MM.1S (cell line): ENCODE measurements around the gene DNASE1L2.

Experiments
- DNase-seq: peaks from one replicate; pipeline ENCODE4 v3.0.0-alpha.2; 2015
- H2AFZ ChIP-seq: fragments of 300-600 bp; sonication (generic); 2 replicates; pipeline ENCODE4 v1.6.0; 2016; ENCODE audit warnings: antibody characterized with exemption, low read length
- H3F3A ChIP-seq: fragments of 300-600 bp; sonication (generic); 2 replicates; pipeline ENCODE4 v1.6.1; 2016; ENCODE audit warnings: mild to moderate bottlenecking, antibody characterized with exemption, low read length, moderate library complexity, mixed read lengths; ENCODE audit not compliant: insufficient read depth
- H3K27ac ChIP-seq: fragments of 300-600 bp; sonication (generic); 2 replicates; pipeline ENCODE4 v1.5.1; 2016; ENCODE audit warnings: mild to moderate bottlenecking, low read length
- H3K27me3 ChIP-seq: fragments of 300-600 bp; sonication (generic); replicated peaks from 2 replicates; pipeline ENCODE4 v1.6.0; 2016; ENCODE audit warnings: low read length; ENCODE audit not compliant: insufficient read depth
- H3K36me3 ChIP-seq: fragments of 300-600 bp; sonication (generic); replicated peaks from 2 replicates; pipeline ENCODE4 v1.6.1; 2016; ENCODE audit warnings: mild to moderate bottlenecking, low read length, mixed read lengths; ENCODE audit not compliant: insufficient read depth
- H3K4me1 ChIP-seq: fragments of 300-600 bp; sonication (generic); 2 replicates; pipeline ENCODE4 v1.6.1; 2016; ENCODE audit warnings: low read length, mixed read lengths
- H3K4me2 ChIP-seq: fragments of 300-600 bp; sonication (generic); 2 replicates; pipeline ENCODE4 v1.6.0; 2016; ENCODE audit warnings: low read depth, low read length
- H3K4me3 ChIP-seq: fragments of 300-600 bp; sonication (generic); 2 replicates; pipeline ENCODE4 v1.5.1; 2016; ENCODE audit warnings: low read length, mixed read lengths
- H3K79me2 ChIP-seq: fragments of 300-600 bp; sonication (generic); 2 replicates; pipeline ENCODE4 v1.6.1; 2016; ENCODE audit warnings: mixed run types, low read length, mixed read lengths
- H3K9ac ChIP-seq: fragments of 300-600 bp; sonication (generic); 2 replicates; pipeline ENCODE4 v1.6.1; 2016; ENCODE audit warnings: low read length, mixed read lengths
- H3K9me2 ChIP-seq: fragments of 300-600 bp; sonication (generic); replicated peaks from 2 replicates; pipeline ENCODE4 v1.6.1; 2016; ENCODE audit warnings: mild to moderate bottlenecking, low read length, mixed read lengths; ENCODE audit not compliant: insufficient read depth
- H3K9me3 ChIP-seq: fragments of 300-600 bp; sonication (generic); replicated peaks from 2 replicates; pipeline ENCODE4 v1.6.1; 2016; ENCODE audit warnings: mild to moderate bottlenecking, low read length, mixed read lengths; ENCODE audit not compliant: insufficient read depth
- H4K20me1 ChIP-seq: fragments of 300-600 bp; sonication (generic); 2 replicates; pipeline ENCODE4 v1.6.1; 2016; ENCODE audit warnings: mild to moderate bottlenecking, low read length, moderate library complexity, mixed read lengths; ENCODE audit not compliant: insufficient read depth
- EZH2 ChIP-seq: fragments of 300-600 bp; sonication (generic); optimal IDR thresholded peaks from 2 replicates; pipeline ENCODE3; 2017; ENCODE audit warnings: low read depth, mild to moderate bottlenecking, antibody characterized with exemption, low read length, mixed read lengths
- EZH2phosphoT487 ChIP-seq: fragments of 300-600 bp; sonication (generic); IDR thresholded peaks from 2 replicates; pipeline ENCODE4 v1.6.1; 2018; ENCODE audit warnings: antibody characterized with exemption, low read length
- TF ChIP-seq, protein P1 (sequence below): fragments of 300-600 bp; sonication (generic); IDR thresholded peaks from 2 replicates; pipeline ENCODE4 v1.5.1; 2016; ENCODE audit warnings: antibody characterized with exemption, low read length, mixed read lengths

Gene DNASE1L2

GRCh38 chr16:2226918-2227317 is 9.3 kb upstream of the DNASE1L2 start:
- Histone ChIP-seq H3K4me1 (no peaks in the 10 kb centered on the region), H3K27ac (no peak overlapping the region), H3K9me2 (no peaks in the 10 kb centered on the region), H3F3A (0 out of 2 replicates have a peak, but pooled peaks cover 3% of the 10 kb centered on the region), H2AFZ (no peak overlapping the region), H3K9me3 (no peaks in the 10 kb centered on the region), H4K20me1 (no peaks in the 10 kb centered on the region), H3K79me2 (peaks cover 53% of the 10 kb centered on the region), H3K9ac (no peak overlapping the region), H3K36me3 (no peaks in the 10 kb centered on the region), H3K4me3 (no peak overlapping the region), H3K4me2 (no peak overlapping the region), H3K27me3 (no peaks in the 10 kb centered on the region)
- no peak for TF ChIP-seq EZH2
- TF ChIP-seq, protein P1, sequence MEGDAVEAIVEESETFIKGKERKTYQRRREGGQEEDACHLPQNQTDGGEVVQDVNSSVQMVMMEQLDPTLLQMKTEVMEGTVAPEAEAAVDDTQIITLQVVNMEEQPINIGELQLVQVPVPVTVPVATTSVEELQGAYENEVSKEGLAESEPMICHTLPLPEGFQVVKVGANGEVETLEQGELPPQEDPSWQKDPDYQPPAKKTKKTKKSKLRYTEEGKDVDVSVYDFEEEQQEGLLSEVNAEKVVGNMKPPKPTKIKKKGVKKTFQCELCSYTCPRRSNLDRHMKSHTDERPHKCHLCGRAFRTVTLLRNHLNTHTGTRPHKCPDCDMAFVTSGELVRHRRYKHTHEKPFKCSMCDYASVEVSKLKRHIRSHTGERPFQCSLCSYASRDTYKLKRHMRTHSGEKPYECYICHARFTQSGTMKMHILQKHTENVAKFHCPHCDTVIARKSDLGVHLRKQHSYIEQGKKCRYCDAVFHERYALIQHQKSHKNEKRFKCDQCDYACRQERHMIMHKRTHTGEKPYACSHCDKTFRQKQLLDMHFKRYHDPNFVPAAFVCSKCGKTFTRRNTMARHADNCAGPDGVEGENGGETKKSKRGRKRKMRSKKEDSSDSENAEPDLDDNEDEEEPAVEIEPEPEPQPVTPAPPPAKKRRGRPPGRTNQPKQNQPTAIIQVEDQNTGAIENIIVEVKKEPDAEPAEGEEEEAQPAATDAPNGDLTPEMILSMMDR: no peak
- no peak for TF ChIP-seq EZH2phosphoT487
- DNase-seq: no peak

- H4K20me1 ChIP-seq: no peaks in the 10 kb centered on the region
- no peak overlapping the region for H3K9ac ChIP-seq
- no peak overlapping the region for H2AFZ ChIP-seq
- no peak for DNase-seq
- no peaks in the 10 kb centered on the region for H3K36me3 ChIP-seq
- no peaks in the 10 kb centered on the region for H3K9me2 ChIP-seq
- H3F3A ChIP-seq: no peaks in the 10 kb centered on the region
- no peak overlapping the region for H3K4me2 ChIP-seq
- H3K4me1 ChIP-seq: no peaks in the 10 kb centered on the region
- H3K27ac ChIP-seq: no peak overlapping the region
- H3K9me3 ChIP-seq: no peaks in the 10 kb centered on the region
- TF ChIP-seq EZH2 (no peak), EZH2phosphoT487 (no peak)
- TF ChIP-seq, protein P1: no peak
- H3K27me3 ChIP-seq: no peaks in the 10 kb centered on the region
- H3K4me3 ChIP-seq: no peak overlapping the region
- H3K79me2 ChIP-seq: peaks cover 53% of the 10 kb centered on the region
These were observed 8.0 kb upstream of the DNASE1L2 start for GRCh38 chr16:2228161-2228824.

GRCh38 chr16:2229091-2229490 is 7.2 kb upstream of the DNASE1L2 start:
- H2AFZ ChIP-seq: no peak overlapping the region
- H3K4me2 ChIP-seq: no peak overlapping the region
- no peaks in the 10 kb centered on the region for H4K20me1 ChIP-seq
- H3K9me3 ChIP-seq: no peaks in the 10 kb centered on the region
- H3K9ac ChIP-seq: no peak overlapping the region
- no peak for DNase-seq
- no peaks in the 10 kb centered on the region for H3F3A ChIP-seq
- H3K9me2 ChIP-seq: no peaks in the 10 kb centered on the region
- no peak overlapping the region for H3K4me3 ChIP-seq
- H3K27ac ChIP-seq: no peak overlapping the region
- H3K4me1 ChIP-seq: no peaks in the 10 kb centered on the region
- H3K36me3 ChIP-seq: no peaks in the 10 kb centered on the region
- TF ChIP-seq, protein P1: no peak
- no peak for TF ChIP-seq EZH2
- TF ChIP-seq EZH2phosphoT487: no peak
- H3K79me2 ChIP-seq: peaks cover 47% of the 10 kb centered on the region
- no peaks in the 10 kb centered on the region for H3K27me3 ChIP-seq
